Large intestine (tissue), 3 donors: ENCODE results near the gene CLDN24. TPM values are rescaled to one million over a fixed set of nuclear protein-coding genes. Genes with fewer than 3 reads are reported as not detected.
A peak's percentile ranks its signal among the peaks of the same experiment; 100 is the strongest.

ENCODE experiments used
- DNase-seq, 2 donors: peaks; one replicate each; pipeline versions ENCODE4 v3.0.0 to v3.0.0-alpha.2; 2013
- H3K27ac ChIP-seq: one replicate; pipeline ENCODE4 v1.5.1; 2013; ENCODE audit warnings: low read length
- H3K27me3 ChIP-seq: 2 replicates; pipeline ENCODE4 v1.6.1; 2013; ENCODE audit warnings: low read length; ENCODE audit not compliant: control insufficient read depth, insufficient read depth
- H3K36me3 ChIP-seq: 2 replicates; pipeline ENCODE4 v1.6.1; 2013; ENCODE audit warnings: low read length; ENCODE audit not compliant: control insufficient read depth, insufficient read depth
- H3K4me1 ChIP-seq: one replicate; pipeline ENCODE4 v1.6.1; 2013; ENCODE audit warnings: low read length; ENCODE audit not compliant: control insufficient read depth, insufficient read depth
- H3K4me3 ChIP-seq: one replicate; pipeline ENCODE4 v1.5.1; 2013; ENCODE audit warnings: low read length
- H3K9me3 ChIP-seq: one replicate; pipeline ENCODE4 v1.6.1; 2013; ENCODE audit warnings: mild to moderate bottlenecking, low read depth, low read length, moderate library complexity; ENCODE audit not compliant: control insufficient read depth
- WGBS: methylation state at CpG from one replicate; pipeline ENCODE4 v1.1.5; 2013; ENCODE audit warnings: low lambda C conversion rate; ENCODE audit not compliant: insufficient coverage; 5-methylcytosine and 5-hydroxymethylcytosine counted together
- polyA plus RNA-seq: library from polyadenylated mRNA; unstranded; fragments of 120-200 nt; gene quantifications from one replicate; pipeline ENCODE4 v1.2.1, GENCODE V29; 2013

Gene CLDN24
- polyA plus RNA-seq, 1 donor, result 0.10 TPM

GRCh38 chr4:183323295-183323694 lies 1.1 kb upstream of the CLDN24 start:
- H3K4me1 ChIP-seq, result peaks cover 6% of the 10 kb centered on the region
- H3K27me3 ChIP-seq, result no peaks in the 10 kb centered on the region
- DNase-seq, result no peak
- peaks cover 3% of the 10 kb centered on the region for H3K36me3 ChIP-seq
- H3K4me3 ChIP-seq, result no peak overlapping the region
- WGBS, result no CpG with 5 or more reads among the region's 6 CpGs
- peaks cover 2% of the 10 kb centered on the region for H3K9me3 ChIP-seq
- no peak overlapping the region for H3K27ac ChIP-seq

- no peak for DNase-seq
- H3K9me3 ChIP-seq, result peaks cover 2% of the 10 kb centered on the region
- peaks cover 6% of the 10 kb centered on the region for H3K4me1 ChIP-seq
- no peaks in the 10 kb centered on the region for H3K27me3 ChIP-seq
- no peak overlapping the region for H3K27ac ChIP-seq
- H3K36me3 ChIP-seq, result peaks cover 3% of the 10 kb centered on the region
- no peak overlapping the region for H3K4me3 ChIP-seq
- WGBS, result no CpG with 5 or more reads among the region's 5 CpGs
Observed at GRCh38 chr4:183321516-183321915, 710 bp downstream of the CLDN24 start.

GRCh38 chr4:183321079-183321478 lies 1.1 kb downstream of the CLDN24 start:
- H3K27me3 ChIP-seq, result no peaks in the 10 kb centered on the region
- no peak for DNase-seq
- WGBS, result no CpG with 5 or more reads among the region's 2 CpGs
- no peaks in the 10 kb centered on the region for H3K9me3 ChIP-seq
- H3K27ac ChIP-seq, result no peak overlapping the region
- H3K4me1 ChIP-seq, result peaks cover 6% of the 10 kb centered on the region
- peaks cover 5% of the 10 kb centered on the region for H3K36me3 ChIP-seq
- H3K4me3 ChIP-seq, result no peak overlapping the region

GRCh38 chr4:183320211-183321059 lies 1.8 kb downstream of the CLDN24 start, which contains the start of gene CLDN22:
TSS of gene CLDN22 (minus strand) at chr4:183320276. CDS start at chr4:183320218, 58 bp downstream.
- Histone ChIP-seq H3K9me3 (no peaks in the 10 kb centered on the region), H3K4me1 (peaks cover 6% of the 10 kb centered on the region), H3K27me3 (no peaks in the 10 kb centered on the region), H3K36me3 (peaks cover 6% of the 10 kb centered on the region), H3K4me3 (no peak within 1 kb of the TSS), H3K27ac (peak within 1 kb of the TSS; percentile 39)
- WGBS, result 50% methylated on average over 1 of the region's 6 CpGs
- DNase-seq, result peak; percentile 31 to 47

- no peaks in the 10 kb centered on the region for H3K27me3 ChIP-seq
- WGBS, result no CpG with 5 or more reads among the region's 10 CpGs
- DNase-seq, result no peak
- H3K36me3 ChIP-seq, result peaks cover 16% of the 10 kb centered on the region
- H3K9me3 ChIP-seq, result no peaks in the 10 kb centered on the region
- peaks cover 6% of the 10 kb centered on the region for H3K4me1 ChIP-seq
- no peak overlapping the region for H3K27ac ChIP-seq
- no peak overlapping the region for H3K4me3 ChIP-seq
Observed at GRCh38 chr4:183318656-183319055, 3.6 kb downstream of the CLDN24 start.

GRCh38 chr4:183314806-183315205 lies 7.4 kb downstream of the CLDN24 start:
- no peaks in the 10 kb centered on the region for H3K4me1 ChIP-seq
- WGBS, result 93% methylated on average over 2 of the region's 9 CpGs
- H3K36me3 ChIP-seq, result peaks cover 29% of the 10 kb centered on the region

GRCh38 chr4:183314336-183314735 lies 7.9 kb downstream of the CLDN24 start:
- no CpG with 5 or more reads among the region's 15 CpGs for WGBS
- Histone ChIP-seq H3K27ac (no peak overlapping the region), H3K4me3 (no peak overlapping the region), H3K27me3 (no peaks in the 10 kb centered on the region), H3K4me1 (no peaks in the 10 kb centered on the region), H3K36me3 (peaks cover 29% of the 10 kb centered on the region), H3K9me3 (no peaks in the 10 kb centered on the region)
- no peak for DNase-seq

More at GRCh38 chr4:183314806-183315205, 7.4 kb downstream of the CLDN24 start:
- Histone ChIP-seq H3K27ac (no peak overlapping the region), H3K27me3 (no peaks in the 10 kb centered on the region), H3K9me3 (no peaks in the 10 kb centered on the region), H3K4me3 (no peak overlapping the region)
- no peak for DNase-seq

- WGBS, result no CpG with 5 or more reads among the region's 5 CpGs
- DNase-seq, result no peak
- Histone ChIP-seq H3K27me3 (no peaks in the 10 kb centered on the region), H3K4me1 (no peaks in the 10 kb centered on the region), H3K4me3 (no peak overlapping the region), H3K36me3 (peaks cover 26% of the 10 kb centered on the region), H3K27ac (no peak overlapping the region), H3K9me3 (no peaks in the 10 kb centered on the region)
Observed at GRCh38 chr4:183312841-183313240, 9.4 kb downstream of the CLDN24 start.

- H3K27me3 ChIP-seq, result no peaks in the 10 kb centered on the region
- H3K4me1 ChIP-seq, result no peaks in the 10 kb centered on the region
- no peak for DNase-seq
- no peak overlapping the region for H3K4me3 ChIP-seq
- peaks cover 5% of the 10 kb centered on the region for H3K36me3 ChIP-seq
- 80% methylated on average over 1 of the region's 3 CpGs for WGBS
- H3K27ac ChIP-seq, result no peak overlapping the region
- H3K9me3 ChIP-seq, result no peaks in the 10 kb centered on the region
Observed at GRCh38 chr4:183306811-183307210, 15.4 kb downstream of the CLDN24 start.

- Histone ChIP-seq H3K4me1 (no peaks in the 10 kb centered on the region), H3K4me3 (no peak overlapping the region), H3K27ac (no peak overlapping the region), H3K27me3 (no peaks in the 10 kb centered on the region), H3K9me3 (no peaks in the 10 kb centered on the region), H3K36me3 (peaks cover 5% of the 10 kb centered on the region)
- no CpG with 5 or more reads among the region's 2 CpGs for WGBS
- DNase-seq, result no peak
Observed at GRCh38 chr4:183304538-183304937, 17.7 kb downstream of the CLDN24 start.

GRCh38 chr4:183304067-183304466 lies 18.2 kb downstream of the CLDN24 start:
- WGBS, result 20% methylated on average over 1 of the region's 4 CpGs
- Histone ChIP-seq H3K4me1 (no peaks in the 10 kb centered on the region), H3K36me3 (peaks cover 5% of the 10 kb centered on the region), H3K9me3 (no peaks in the 10 kb centered on the region), H3K27ac (no peak overlapping the region), H3K4me3 (no peak overlapping the region), H3K27me3 (no peaks in the 10 kb centered on the region)
- no peak for DNase-seq
